NCI-H2029 (cell line): ENCODE results near the gene MAP4K3.
A peak's percentile ranks its signal among the peaks of the same experiment; 100 is the strongest.
"Not testable (repeated sequence)": the region's sequence is repeated elsewhere in the genome, so short reads cannot be mapped to it uniquely, and the experiment has no call there.

ENCODE experiments used
- DNase-seq: peaks from one replicate; lab custom pipeline; 2025; lab: John Stamatoyannopoulos, UW

MAP4K3 gene

GRCh38 chr2:39408351-39409136 is 28.5 kb downstream of the MAP4K3 start:
- DNase-seq, result no peak

GRCh38 chr2:39407516-39408296 is 29.4 kb downstream of the MAP4K3 start:
- no peak for DNase-seq

- no peak for DNase-seq
These were observed 31.7 kb downstream of the MAP4K3 start for GRCh38 chr2:39405364-39405763.

- DNase-seq, result no peak
These were observed 33.8 kb downstream of the MAP4K3 start for GRCh38 chr2:39403311-39403710.

GRCh38 chr2:39401319-39401718 is 35.8 kb downstream of the MAP4K3 start:
- no peak for DNase-seq

- DNase-seq, result no peak
These were observed 37.5 kb downstream of the MAP4K3 start for GRCh38 chr2:39399570-39399969.

GRCh38 chr2:39395313-39395712 is 41.8 kb downstream of the MAP4K3 start:
- no peak for DNase-seq

GRCh38 chr2:39394516-39394961 is 42.5 kb downstream of the MAP4K3 start:
- DNase-seq, result no peak

- no peak for DNase-seq
These were observed 44.4 kb downstream of the MAP4K3 start for GRCh38 chr2:39392672-39393071.

GRCh38 chr2:39390216-39390615 is 46.9 kb downstream of the MAP4K3 start:
- no peak for DNase-seq

- DNase-seq, result no peak
These were observed 51.0 kb downstream of the MAP4K3 start for GRCh38 chr2:39386064-39386463.

GRCh38 chr2:39385172-39385571 is 51.9 kb downstream of the MAP4K3 start:
- no peak for DNase-seq

- DNase-seq, result not testable (repeated sequence)
These were observed 53.0 kb downstream of the MAP4K3 start for GRCh38 chr2:39384071-39384470.

- no peak for DNase-seq
These were observed 53.9 kb downstream of the MAP4K3 start for GRCh38 chr2:39383146-39383545.

GRCh38 chr2:39381653-39382052 is 55.4 kb downstream of the MAP4K3 start:
- DNase-seq, result no peak

GRCh38 chr2:39380525-39381150 is 56.4 kb downstream of the MAP4K3 start:
- DNase-seq, result no peak

GRCh38 chr2:39379643-39380524 is 57.2 kb downstream of the MAP4K3 start:
- DNase-seq, result peak; percentile 28

- DNase-seq, result no peak
These were observed 58.1 kb downstream of the MAP4K3 start for GRCh38 chr2:39378968-39379367.

GRCh38 chr2:39377226-39377939 is 59.7 kb downstream of the MAP4K3 start:
- DNase-seq, result no peak

- no peak for DNase-seq
These were observed 61.2 kb downstream of the MAP4K3 start for GRCh38 chr2:39375917-39376316.

- no peak for DNase-seq
These were observed 63.8 kb downstream of the MAP4K3 start for GRCh38 chr2:39373181-39373802.
